ENCODE measurements around the gene IMPG1.
"Not testable (repeated sequence)": the region's sequence is repeated elsewhere in the genome, so short reads cannot be mapped to it uniquely, and the experiment has no call there.

The IMPG1 gene

DNA sequence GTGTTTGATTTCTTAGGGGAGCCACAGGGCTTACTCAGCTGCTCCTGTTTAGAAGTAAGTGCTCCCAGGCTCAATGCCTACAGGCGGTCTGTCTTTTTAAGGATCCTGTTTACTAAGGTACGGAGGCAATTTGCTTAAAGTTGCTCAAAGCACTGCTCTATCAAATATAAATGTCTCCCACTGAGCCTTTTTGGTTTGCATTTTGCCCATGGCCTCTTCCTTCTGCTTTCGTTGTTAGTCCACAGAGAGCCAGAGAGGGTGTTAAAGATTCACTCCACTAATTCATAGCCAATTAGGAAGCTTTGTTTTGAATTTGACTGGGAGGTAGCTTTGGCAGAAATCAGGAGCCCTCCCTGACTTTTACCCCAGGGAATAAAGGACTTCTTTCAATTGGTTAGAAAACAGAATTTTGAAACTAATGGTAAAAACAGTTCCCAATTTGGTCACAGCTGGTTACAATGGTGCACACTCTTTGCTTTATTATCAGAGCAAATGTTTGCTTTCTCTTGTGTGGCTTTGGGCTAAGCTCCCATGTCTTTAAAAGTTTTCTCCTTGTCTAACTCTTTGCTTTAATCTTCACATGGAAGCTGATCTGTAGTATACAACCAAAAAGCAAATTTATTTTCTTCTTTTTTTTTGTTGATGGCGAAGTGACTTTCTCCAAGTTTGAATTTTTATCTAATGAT is 126.2 kb downstream of the IMPG1 start:
- DNase-seq: no peak

DNA sequence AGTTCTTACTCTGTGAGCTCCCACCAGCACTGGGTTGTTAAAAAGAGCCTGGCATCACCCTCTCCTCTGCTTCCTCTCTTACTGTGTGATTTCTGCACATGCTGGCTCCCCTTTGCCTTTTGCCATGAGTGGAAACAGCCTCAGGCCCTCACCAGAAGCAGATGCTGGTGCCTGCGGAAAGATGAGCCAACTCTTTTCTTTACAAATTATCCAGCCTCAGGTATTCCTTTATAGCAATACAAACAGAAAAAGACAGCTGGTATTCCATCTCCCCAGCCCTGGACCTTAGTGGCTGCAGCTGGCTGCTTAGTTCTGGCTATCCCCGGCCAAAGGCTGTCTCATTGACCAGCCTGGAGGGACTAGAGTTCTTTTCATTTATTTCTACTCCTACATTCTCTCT is 129.1 kb downstream of the IMPG1 start:
- DNase-seq: no peak

GRCh38 chr6:75941509-75941908 is 131.0 kb downstream of the IMPG1 start:
- DNase-seq: no peak

DNA sequence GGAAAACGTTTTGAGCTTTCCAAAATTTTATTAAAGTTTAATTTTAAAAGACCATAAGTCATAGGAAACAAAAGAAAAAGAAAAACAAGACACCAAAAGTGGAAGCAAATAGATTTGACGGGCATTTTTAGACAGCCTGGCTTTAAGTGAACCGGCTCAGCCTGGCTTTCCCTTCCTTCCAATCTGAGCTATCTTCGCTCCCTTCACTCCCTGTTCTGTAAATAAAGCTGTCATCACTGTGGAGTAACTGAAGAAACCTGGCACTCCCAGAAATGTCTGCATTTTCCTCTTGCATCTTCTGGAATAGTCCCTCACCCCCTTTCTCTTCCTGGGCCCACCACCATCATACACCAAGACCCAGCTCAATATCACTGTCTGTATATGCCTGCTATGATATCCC is 131.9 kb downstream of the IMPG1 start:
- DNase-seq: no peak

DNA sequence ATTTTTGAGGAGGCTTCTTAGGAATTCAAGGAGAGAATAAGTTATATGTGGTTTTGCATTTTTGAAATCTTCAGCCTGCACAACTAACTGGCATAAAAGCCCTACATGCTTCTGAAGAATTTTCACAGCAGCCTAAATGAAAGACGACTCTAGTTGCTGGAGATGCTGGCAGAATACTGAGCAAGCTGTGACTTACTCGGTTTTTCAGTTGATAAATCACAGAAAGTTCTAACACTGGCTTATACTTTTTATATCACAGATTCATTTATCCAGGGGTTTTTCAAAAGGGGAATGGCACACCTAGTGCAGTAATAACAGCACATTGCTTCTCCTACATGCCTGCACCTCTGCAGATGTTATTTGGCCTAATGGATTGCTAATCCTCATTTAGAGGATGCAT is 134.6 kb downstream of the IMPG1 start:
- DNase-seq: no peak

- DNase-seq: no peak
Measured at GRCh38 chr6:75936682-75937081, 135.8 kb downstream of the IMPG1 start.

DNA sequence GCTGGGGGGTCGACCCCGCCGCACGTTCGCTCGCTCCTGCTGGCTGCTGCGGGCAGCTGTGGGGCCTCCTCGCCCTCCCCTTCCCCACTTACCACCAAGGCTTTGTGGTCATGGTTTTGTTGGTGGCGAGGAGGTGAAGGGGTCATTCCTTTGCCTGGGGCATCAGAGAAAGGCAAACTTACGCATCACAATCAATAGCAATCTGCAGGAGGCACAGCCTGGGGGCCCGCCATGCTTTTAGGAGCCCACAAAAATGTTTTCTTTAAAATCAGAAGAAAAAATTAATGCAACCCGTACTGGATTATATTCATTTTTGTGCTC is 137.0 kb downstream of the IMPG1 start:
- DNase-seq: no peak

DNA sequence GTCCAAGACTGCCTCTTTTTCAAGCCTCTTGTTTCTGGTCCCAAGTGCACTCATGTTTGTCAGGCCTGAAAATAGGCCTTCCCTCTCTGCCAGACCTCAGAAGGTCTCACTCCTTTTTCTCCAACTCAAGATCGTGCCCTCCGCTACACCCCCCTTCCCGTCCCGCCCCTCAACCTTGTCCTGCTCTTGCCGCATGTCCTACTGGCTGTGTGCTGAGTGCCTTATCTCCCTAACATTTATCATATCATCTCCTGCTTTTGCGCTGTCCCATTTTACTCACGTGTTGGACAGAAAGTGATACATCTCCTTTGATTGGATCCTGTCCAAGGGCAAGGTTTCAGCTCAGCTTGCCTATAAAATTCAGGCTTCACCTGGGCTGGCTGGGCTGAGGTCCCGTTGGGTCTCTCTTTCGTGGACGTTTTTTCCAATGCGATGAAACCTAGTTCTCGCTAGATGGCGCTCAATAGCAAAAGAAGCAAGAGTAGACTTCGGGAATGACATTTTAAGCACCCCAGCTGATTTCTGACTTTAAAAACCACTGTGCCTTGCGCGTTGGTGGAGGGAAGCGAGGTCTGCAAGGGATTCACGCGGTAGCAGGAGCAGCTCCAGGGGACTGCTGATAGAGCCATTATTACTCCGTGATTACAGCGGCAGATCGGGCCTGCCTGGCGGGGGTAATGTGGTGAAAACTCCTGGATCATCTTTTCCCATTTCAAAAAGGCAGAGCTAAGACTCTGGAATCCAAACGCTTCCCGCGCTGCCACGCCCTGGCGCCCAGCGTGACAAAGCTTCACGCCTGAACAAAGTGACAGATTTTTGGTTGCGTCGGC is 137.6 kb downstream of the IMPG1 start:
- DNase-seq: peak; percentile 56 to 78

DNA sequence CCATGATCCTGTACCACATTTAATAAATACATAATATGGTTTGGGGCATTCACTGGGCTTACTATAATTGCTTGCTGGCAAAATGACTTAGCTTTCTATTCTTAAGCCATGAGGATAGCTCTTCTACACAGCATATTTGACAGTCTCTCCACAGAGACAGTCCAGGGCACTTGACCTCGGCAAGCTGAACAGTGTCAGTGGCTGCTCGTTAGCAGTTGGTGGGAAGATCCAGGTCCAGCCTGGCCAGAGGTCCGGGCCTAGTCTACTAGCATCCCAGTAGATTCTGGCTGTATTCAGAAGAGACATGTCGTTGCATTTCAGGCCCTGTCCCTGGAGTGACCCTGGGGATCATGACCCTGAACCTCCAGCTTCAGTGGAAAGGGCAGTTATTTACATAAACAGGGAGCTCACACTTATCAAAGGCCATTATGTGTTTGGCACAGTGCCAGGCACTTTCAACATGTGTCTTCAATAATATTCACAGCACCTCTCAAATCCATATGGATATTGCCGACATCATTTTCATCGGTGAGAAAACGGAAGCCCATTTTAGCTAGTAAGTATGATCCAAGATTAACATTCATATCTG is 139.0 kb downstream of the IMPG1 start:
- no peak for DNase-seq

- DNase-seq: peak; percentile 17 to 58
Measured at GRCh38 chr6:75932067-75932466, 140.4 kb downstream of the IMPG1 start.

DNA sequence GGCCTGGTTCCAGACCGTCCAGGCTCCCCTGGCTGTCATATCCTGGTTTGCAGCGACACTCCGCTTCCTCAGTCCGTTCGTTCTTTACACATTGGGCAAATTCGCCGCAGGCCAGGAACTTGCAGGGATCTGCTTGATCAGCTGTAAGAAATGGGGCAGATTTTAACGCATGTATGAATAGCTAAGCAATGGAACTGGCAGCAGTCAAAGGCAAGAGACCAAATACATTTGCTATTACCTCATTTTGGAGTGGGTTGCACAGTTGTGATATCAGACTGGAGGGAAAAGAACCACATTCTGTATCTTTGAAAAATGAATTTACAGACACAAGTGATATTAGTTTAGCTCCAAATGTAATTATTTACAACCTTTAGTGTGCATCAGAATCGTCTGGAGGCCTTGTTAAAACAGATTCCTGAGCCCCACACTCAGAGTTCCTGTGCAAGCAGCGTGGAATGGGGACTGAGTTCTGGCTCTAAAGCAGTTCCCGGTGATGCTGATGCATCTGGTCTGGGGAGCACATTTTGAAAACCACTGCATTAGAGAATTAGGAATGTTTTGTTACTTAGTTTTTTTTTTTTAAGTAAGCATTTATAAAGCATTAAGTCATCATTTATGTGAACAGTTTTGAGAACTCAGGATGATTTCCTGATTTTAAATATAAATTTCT is 141.3 kb downstream of the IMPG1 start:
- no peak for DNase-seq

GRCh38 chr6:75926293-75927168 is 145.9 kb downstream of the IMPG1 start:
- no peak for DNase-seq

- no peak for DNase-seq
Measured at GRCh38 chr6:75922226-75922625, 150.2 kb downstream of the IMPG1 start.

DNA sequence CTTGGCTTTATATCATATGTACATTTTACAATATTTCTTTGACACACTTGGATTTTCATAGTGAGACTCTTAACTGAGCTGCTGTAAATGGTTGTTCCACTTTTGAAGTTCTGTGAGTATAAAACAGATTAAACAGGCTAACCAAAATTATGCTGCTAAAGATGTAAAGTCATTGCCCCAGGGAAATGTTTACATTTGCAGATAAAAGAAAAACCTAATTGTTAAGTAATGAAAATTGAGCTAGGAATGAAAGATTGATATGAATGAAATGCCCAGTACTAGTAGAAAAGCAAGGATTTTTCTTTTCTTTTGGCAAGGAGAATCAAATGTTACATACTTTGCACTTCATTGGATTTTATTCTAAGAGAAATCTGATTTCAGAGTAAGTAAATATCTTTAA is 159.4 kb downstream of the IMPG1 start:
- no peak for DNase-seq

GRCh38 chr6:75907444-75907843 is 165.0 kb downstream of the IMPG1 start:
- no peak for DNase-seq

DNA sequence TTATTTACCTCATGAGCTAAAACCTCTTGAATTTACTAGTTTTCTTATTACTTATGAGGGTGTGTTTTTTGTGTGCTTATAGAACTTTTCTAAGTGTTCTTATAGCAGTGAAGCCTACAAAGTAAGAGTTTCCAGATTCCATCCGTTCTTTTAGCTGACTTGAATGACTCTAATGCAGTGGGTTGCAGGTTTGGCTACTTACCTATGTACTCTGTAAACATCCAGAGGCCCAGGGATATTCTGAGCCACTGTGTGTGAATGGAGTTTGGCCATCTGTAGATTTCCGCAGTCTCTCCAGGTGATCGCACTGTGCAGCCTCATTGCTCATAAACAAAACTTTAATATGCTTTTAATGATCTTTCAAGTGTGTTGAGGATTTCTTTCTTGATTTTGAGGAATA is 165.6 kb downstream of the IMPG1 start:
- no peak for DNase-seq

GRCh38 chr6:75905129-75905528 is 167.3 kb downstream of the IMPG1 start:
- not testable (repeated sequence) for DNase-seq

GRCh38 chr6:75900216-75900615 is 172.2 kb downstream of the IMPG1 start:
- not testable (repeated sequence) for DNase-seq

DNA sequence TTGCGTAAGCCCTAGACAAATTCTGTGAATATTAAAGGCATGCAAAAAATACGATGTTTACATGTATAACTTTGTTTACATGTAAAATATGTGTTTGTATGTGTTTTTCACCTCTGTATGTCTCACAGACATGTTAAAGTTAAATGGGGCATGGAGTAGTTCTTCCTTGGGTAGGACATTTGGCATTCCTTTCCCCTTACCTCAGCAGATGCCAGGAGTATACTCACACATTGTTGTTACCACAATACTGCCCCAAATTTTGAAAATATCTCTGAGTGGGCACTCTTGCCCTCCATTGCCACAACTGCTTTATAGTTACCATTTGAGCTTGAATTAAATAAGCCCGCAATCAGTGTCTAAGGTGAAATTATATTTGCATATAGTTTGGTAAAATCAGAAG is 175.9 kb downstream of the IMPG1 start:
- DNase-seq: no peak

DNA sequence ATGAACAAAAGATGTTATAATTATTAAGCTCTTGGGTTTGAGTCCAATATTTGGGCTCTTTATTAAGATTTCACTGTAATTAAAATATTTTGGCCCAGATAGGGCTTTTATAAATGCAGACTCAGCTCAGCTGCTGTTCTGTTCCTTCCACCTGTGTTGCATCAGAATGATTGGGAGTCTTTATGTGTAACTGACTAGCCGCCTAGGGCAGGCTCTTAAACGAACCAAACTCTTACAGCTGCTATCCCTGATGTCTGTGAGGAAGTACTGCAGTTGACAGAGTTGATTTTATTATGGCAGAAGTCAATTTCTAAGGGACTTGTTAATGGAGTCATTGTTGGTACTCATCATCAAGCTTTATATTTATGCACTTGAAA is 178.7 kb downstream of the IMPG1 start:
- DNase-seq: no peak

- DNase-seq: peak; percentile 30 to 74
Measured at GRCh38 chr6:75893058-75893775, 179.2 kb downstream of the IMPG1 start.

DNA sequence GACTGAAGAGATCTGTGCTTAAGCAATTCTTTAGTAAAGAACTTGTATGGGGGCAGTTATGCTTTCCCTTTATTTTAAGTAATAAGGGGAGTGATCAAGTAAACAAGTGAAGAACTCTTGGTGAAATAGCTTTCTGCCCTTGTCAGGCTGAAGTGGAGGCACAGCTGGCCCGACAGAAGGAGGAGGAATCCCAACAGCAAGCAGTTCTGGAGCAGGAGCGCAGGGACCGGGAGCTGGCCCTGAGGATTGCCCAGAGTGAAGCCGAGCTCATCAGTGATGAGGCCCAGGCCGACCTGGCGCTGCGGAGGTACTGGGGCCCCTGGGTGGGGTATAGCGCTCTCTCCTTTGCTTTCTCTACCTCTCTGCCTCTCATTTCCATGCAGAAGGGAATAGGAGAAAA is 180.1 kb downstream of the IMPG1 start:
- DNase-seq: peak; percentile 74 to 79
